Raji (cell line): ENCODE data around the gene ARHGAP26.

Source experiments
- POLR2A ChIP-seq: IDR thresholded peaks from 2 replicates; pipeline ENCODE4 v1.6.1; 2011; ENCODE audit warnings: low read depth, low read length, control low read depth; ENCODE audit not compliant: insufficient read depth

ARHGAP26 gene

GRCh38 chr5:143235423-143235822 lies 465.2 kb downstream of the ARHGAP26 start:
- TF ChIP-seq POLR2A: no peak

GRCh38 chr5:143236682-143237081 lies 466.5 kb downstream of the ARHGAP26 start:
- TF ChIP-seq POLR2A: no peak

- TF ChIP-seq POLR2A: no peak
These were observed 467.5 kb downstream of the ARHGAP26 start for GRCh38 chr5:143237664-143238063.

DNA sequence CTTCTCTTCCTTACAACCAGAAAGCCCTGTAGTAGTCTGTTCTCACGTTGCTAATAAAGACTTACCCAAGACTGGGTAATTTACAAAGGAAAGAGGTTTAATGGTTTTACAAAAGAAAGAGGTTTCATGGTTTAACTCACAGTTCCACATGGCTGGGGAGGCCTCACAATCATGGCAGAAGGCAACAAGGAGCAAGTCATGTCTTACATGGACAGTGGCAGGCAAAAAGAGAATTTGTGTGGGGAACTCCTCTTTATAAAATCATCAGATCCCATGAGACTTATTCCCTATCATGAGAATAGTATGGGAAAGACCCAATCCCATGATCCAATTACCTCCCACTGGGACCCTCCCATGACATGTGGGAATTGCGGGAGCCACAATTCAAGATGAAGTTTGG lies 468.4 kb downstream of the ARHGAP26 start:
- TF ChIP-seq POLR2A: no peak

DNA sequence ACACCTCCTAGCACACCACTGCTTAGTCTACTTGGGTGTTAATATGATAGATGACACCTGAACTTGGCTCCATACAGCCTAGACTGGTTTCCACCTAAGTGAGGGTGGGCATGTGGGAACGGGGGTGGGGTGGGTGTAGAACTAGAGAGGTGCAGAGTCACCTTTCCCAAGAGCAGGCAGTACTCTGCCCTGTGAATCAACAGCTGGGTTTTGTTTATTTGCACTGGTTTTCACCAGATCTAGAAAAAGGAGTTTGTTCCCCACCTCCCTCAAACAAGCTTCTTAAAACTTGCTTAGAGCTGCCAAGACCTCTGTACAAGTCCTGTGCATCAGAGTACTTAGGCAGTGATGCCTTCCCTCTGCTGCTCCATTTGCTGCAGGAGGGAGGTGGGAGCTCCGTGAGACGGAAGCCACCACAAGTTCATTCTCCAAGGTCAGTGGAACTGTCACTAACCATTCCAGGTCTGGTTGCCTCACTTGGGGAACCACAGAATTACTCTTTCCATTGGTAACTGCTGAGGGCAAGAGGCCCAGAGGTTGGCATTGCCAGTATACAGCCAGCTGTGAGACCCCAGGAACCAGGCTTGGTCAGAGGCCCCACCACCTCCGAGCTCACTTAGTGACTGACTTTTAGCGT lies 469.8 kb downstream of the ARHGAP26 start:
- TF ChIP-seq POLR2A: no peak

- TF ChIP-seq POLR2A: no peak
These were observed 471.7 kb downstream of the ARHGAP26 start for GRCh38 chr5:143241892-143242291.

DNA sequence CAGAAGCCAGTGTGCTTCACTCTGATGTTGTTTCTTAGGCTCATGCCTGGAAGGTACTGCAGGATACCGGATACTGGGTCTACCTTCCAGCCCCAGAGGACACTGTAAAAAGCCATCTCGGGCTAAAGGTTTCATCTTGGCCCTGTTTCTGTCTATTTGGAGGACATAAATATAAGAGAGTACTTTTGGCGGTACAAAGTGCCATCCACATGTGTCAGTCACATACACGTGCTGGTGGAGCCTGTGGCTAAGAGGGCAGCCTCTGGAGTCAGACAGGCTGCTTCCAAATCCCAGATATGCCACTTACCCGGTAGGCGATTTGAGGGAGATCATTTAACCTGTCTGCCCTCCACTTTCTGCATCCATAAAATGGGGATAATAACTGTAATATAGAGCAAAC lies 472.9 kb downstream of the ARHGAP26 start:
- TF ChIP-seq POLR2A: no peak

DNA sequence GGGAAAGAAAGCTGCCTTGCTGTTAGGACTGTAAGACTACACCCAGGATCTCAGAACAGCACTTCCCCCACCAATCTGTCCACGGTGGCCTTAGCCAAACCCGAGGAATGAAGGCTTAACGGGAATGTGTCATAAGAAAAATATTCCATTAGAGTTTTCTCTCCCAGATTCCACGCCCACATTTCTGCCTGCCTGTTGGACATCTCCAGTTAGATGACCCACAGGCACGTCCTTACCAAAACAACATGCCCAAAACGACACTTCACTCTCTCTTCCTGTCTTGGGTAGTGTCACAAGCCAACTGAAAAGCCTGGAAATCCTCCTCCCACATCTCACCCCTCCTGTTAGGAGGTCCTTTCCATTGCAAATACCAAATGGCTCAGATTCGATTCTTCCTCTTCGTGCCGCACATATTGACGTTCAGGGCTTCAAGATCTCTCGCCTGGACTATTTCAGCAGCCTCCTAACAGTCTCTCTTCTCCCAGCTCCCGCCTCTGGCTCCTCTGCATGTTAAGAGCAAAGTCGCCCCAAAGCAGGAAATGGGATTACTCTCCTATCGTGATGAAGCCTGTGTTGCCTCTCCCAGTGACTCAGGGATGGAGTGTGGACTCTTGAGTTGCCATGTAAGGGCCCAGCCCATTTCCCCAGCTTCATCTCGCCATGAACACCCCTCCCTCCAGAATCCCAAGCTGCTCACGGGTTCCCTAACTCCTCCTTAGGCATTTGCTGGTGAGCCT lies 474.0 kb downstream of the ARHGAP26 start:
- TF ChIP-seq POLR2A: no peak

DNA sequence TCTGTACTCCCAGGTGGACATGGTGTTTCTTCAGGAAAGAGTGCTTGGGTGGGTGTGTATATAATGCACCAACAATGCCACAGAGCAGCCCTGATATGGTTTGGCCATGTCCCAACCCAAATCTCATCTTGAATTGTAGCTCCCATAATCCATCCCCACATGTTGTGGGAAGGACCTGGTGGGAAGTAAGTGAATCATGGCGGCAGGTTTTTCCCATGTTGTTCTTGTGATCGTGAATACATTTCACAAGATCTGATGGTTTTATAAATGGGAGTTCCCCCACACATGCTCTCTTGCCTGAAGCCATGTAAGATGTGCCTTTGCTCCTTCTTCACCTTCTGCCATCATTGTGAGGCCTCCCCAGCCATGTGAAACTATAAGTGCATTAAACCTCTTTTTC lies 474.8 kb downstream of the ARHGAP26 start:
- TF ChIP-seq POLR2A: no peak

DNA sequence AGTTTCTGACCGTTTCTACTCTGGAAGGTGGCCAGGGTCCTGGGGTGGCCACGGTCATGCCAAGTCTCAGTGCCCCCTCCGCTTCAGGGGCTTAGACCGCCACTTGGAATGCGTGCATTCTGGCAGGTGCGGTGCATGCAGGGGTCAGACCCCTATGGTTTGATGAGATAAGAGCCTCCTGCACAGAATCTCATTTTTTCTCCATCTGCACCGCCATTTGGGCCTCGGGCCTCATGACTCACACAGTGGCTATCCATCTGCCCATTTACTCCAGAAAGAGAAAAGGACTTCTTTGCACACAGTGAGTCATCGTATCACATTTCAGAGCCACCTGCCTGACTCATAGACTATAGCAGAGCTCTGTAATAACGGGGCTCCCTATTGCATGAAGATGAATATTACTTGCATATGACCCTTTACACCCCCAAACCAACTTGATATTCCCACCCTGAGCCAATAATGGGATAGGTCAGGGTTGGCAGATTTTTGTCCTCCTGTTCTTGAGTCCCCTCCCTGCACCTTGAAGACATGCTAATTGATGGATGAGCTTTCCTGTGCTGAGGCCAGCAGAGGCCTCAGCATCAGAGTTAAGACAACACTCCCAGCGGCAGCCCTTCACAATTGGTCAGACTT lies 475.9 kb downstream of the ARHGAP26 start:
- no peak for TF ChIP-seq POLR2A

GRCh38 chr5:143247134-143247815 lies 477.1 kb downstream of the ARHGAP26 start:
- no peak for TF ChIP-seq POLR2A

GRCh38 chr5:143248391-143248790 lies 478.2 kb downstream of the ARHGAP26 start:
- TF ChIP-seq POLR2A: no peak

- no peak for TF ChIP-seq POLR2A
These were observed 478.8 kb downstream of the ARHGAP26 start for GRCh38 chr5:143248822-143249579.

DNA sequence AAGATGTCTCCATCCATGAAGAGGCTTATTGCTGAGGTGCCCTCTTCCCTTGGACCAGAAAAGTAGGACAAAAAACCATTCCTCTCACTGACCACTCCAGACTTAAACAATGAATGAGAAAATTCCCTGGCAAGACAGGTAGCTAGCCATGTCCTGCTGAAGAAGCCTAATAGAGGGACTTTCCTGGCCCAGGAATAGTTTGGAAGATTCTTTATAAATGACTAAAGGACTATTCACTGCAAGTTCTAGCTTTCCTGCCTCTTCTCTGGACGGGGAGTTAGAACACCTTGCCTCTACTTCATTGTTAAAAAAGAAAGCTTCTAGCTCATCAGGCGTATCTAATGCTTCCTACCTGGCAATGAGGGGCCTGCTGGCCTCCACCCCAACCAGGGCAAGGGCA lies 479.7 kb downstream of the ARHGAP26 start:
- no peak for TF ChIP-seq POLR2A

DNA sequence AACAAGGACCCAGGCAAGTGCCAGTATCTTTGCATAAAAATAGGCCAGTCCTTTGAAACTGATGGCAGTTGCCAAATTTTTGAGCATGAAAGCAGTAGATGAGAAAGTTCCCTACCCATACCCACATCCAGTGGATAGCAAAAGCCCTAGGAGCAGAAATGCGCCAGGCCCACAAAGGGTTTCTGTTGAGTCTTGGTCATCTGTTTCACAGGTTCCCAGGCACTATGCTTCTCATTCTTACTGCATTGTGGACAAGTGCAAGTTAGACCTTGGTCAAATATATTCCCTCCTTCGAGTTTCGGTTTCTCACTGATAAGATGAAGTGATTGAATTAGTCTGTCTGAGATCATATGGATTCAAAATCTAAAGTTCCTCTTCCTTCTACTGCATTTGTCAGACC lies 481.0 kb downstream of the ARHGAP26 start:
- TF ChIP-seq POLR2A: no peak
